ENCODE results near the gene MAMLD1.

- no peak for TF ChIP-seq YY1 (IDR thresholded peaks at IDR 0.05; ENCODE audit: insufficient read depth, insufficient read length)
- TF ChIP-seq SUZ12 (IDR thresholded peaks at IDR 0.05; ENCODE audit: extremely low read depth, insufficient read depth, insufficient read length), result no peak
Observed at GRCh38 chrX:150537851-150538250, 174.7 kb downstream of the MAMLD1 start.
